ENCODE measurements around the gene MTMR10.

The MTMR10 gene

DNA sequence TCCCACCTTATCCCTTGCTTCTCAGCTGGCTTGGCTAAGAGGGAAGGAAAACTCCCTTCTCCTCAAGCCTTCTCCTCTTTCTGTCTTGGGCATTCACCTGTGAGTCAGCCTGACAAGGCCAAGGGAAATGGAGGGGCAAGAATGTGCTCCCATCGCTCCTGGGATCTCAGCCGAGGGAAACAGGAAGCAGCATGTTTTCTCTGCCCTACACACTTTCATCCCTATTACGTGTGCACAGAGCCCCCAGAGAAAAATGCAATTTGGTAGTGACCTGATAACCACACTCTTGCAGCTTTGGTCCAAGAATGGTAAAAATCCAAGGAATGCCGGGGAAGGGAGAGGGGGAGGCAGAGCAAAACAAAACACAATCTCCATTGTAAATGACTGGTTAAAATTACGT is 32.9 kb upstream of the MTMR10 start:
- TF ChIP-seq GATA3 (IDR thresholded peaks at IDR 0.05; ENCODE audit: low read depth, low read length): no peak
- TF ChIP-seq GATA2 (IDR thresholded peaks at IDR 0.05; ENCODE audit: low read depth, low read length): no peak

- TF ChIP-seq GATA2 (IDR thresholded peaks at IDR 0.05; ENCODE audit: low read depth, low read length) (no peak), GATA3 (IDR thresholded peaks at IDR 0.05; ENCODE audit: low read depth, low read length) (no peak)
Measured at GRCh38 chr15:31023841-31024240, 32.4 kb upstream of the MTMR10 start.

GRCh38 chr15:31021067-31021665 is 29.7 kb upstream of the MTMR10 start:
- TF ChIP-seq GATA3 (IDR thresholded peaks at IDR 0.05; ENCODE audit: low read depth, low read length) (no peak), GATA2 (IDR thresholded peaks at IDR 0.05; ENCODE audit: low read depth, low read length) (no peak)

DNA sequence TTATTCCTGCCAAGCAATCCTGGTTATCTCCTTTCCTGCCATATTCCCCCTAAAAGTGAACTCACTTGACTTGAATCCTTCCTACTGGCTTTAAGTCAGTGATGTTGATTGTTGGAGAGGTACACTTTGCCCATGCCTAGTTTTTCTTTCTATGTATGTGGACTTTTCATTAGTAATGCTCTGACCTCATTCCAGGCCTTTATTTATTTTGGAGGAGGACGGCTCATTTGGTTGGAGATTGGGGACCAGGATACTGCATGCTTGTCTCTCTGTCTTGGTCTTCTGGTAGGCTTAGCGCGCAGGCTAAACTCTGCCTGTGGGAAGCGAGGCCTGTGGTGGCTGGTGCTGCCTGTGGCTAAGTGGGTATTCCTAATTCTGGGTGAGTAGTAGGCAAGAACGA is 29.1 kb upstream of the MTMR10 start:
- no peak for TF ChIP-seq GATA2 (IDR thresholded peaks at IDR 0.05; ENCODE audit: low read depth, low read length)
- TF ChIP-seq GATA3 (IDR thresholded peaks at IDR 0.05; ENCODE audit: low read depth, low read length): no peak

GRCh38 chr15:31019986-31020385 is 28.6 kb upstream of the MTMR10 start:
- no peak for TF ChIP-seq GATA2 (IDR thresholded peaks at IDR 0.05; ENCODE audit: low read depth, low read length)
- no peak for TF ChIP-seq GATA3 (IDR thresholded peaks at IDR 0.05; ENCODE audit: low read depth, low read length)

DNA sequence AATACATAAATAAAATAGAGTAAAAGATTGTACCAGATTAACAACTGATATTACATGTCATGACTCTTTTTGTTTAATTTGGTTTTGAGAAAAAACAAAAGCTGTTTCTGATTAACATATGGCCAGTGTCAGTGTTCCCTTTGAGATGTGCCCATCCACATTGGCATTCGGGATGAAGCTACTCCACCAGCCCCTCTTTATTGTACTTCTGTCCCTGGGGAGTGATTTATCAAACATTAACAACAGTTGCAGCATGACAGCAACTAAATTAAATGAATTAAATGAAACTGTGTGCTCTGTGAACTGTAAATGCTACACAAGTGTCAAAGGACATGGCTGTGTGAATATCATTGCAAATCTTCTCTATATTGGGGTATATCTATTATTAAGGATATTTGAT is 25.9 kb upstream of the MTMR10 start:
- no peak for TF ChIP-seq GATA2 (IDR thresholded peaks at IDR 0.05; ENCODE audit: low read depth, low read length)

DNA sequence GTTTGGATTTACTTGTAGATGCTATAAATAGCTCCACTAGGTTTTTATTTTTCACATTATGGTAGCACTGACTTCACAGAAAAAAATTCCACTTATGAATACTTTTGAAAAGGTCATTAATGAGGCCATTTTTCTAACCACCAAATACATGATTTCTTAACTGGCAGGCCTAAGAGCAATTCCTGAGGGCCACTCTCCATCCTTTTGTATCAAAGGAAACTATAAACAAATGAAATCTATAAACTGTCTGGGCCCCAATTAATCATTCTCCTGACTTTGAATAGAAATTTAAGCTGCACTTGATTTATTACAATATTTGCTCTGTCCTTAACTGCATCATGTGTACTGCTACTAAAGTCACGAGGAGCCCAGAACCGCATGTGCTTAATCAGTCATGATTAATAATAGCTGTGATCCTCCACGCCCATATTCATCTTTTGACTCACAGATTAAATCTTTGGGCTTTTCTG is 25.1 kb upstream of the MTMR10 start:
- TF ChIP-seq GATA3 (IDR thresholded peaks at IDR 0.05; ENCODE audit: low read depth, low read length) (no peak), GATA2 (IDR thresholded peaks at IDR 0.05; ENCODE audit: low read depth, low read length) (no peak)

DNA sequence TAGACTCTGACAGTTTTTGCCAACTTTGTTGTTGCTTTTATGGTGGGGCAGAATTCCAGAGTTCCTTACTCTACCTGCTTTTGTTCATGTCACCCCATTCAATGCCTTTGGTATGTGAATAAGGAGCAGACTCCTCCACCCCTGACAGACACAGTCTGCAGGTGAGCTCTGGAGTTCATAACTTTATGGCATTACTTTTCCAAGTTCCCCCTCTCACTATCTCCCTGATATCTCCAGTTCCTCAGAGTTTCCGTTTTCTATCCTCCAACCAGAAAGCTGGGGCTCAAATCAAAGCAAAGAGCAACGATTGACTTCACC is 23.1 kb upstream of the MTMR10 start:
- TF ChIP-seq GATA3 (IDR thresholded peaks at IDR 0.05; ENCODE audit: low read depth, low read length) (no peak), GATA2 (IDR thresholded peaks at IDR 0.05; ENCODE audit: low read depth, low read length) (no peak)

- TF ChIP-seq GATA2 (IDR thresholded peaks at IDR 0.05; ENCODE audit: low read depth, low read length) (no peak), GATA3 (IDR thresholded peaks at IDR 0.05; ENCODE audit: low read depth, low read length) (no peak)
Measured at GRCh38 chr15:31013863-31014607, 22.6 kb upstream of the MTMR10 start.

- TF ChIP-seq GATA2 (IDR thresholded peaks at IDR 0.05; ENCODE audit: low read depth, low read length) (no peak), GATA3 (IDR thresholded peaks at IDR 0.05; ENCODE audit: low read depth, low read length) (no peak)
Measured at GRCh38 chr15:31012455-31012854, 21.0 kb upstream of the MTMR10 start.

DNA sequence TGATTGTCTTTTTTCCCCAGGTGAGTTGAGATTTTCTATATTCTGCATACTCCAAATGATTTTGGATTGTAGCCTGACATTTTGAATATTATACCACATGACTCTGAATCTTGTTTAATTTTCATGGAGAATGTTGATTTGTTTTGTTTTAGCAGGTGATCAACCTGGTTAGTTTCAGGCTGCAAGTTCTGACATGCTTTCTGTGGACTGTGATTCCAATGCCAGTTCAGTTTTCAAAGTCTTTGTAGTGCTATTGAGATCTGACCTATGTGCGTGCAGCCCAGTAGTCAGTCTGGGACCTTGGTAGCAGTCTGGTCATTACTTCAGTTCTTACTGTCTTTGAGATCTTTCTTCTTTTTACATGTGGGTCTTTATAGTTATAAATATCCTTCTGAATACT is 18.6 kb upstream of the MTMR10 start:
- TF ChIP-seq GATA3 (IDR thresholded peaks at IDR 0.05; ENCODE audit: low read depth, low read length) (no peak), GATA2 (IDR thresholded peaks at IDR 0.05; ENCODE audit: low read depth, low read length) (no peak)

DNA sequence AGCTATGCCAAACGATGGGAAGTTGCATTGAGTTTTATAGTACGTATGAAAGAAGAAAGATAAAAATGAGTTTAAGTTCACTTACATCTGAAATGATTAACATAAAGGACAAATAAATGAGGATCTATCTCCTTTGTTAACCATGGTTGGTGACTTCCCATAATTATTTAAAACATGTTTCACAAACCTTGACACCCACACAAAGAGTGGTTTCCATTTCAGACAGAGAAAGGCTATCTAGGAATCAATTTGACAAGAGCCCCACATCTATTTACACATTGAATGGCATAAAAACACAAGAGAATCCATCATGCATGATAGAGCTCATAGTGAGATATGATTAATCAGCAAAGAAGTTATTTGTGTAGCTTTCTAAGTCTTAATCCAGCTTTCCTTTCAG is 14.2 kb upstream of the MTMR10 start:
- TF ChIP-seq GATA3 (IDR thresholded peaks at IDR 0.05; ENCODE audit: low read depth, low read length) (no peak), GATA2 (IDR thresholded peaks at IDR 0.05; ENCODE audit: low read depth, low read length) (no peak)

- TF ChIP-seq GATA3 (IDR thresholded peaks at IDR 0.05; ENCODE audit: low read depth, low read length) (no peak), GATA2 (IDR thresholded peaks at IDR 0.05; ENCODE audit: low read depth, low read length) (no peak)
Measured at GRCh38 chr15:31004220-31004733, 12.8 kb upstream of the MTMR10 start.

DNA sequence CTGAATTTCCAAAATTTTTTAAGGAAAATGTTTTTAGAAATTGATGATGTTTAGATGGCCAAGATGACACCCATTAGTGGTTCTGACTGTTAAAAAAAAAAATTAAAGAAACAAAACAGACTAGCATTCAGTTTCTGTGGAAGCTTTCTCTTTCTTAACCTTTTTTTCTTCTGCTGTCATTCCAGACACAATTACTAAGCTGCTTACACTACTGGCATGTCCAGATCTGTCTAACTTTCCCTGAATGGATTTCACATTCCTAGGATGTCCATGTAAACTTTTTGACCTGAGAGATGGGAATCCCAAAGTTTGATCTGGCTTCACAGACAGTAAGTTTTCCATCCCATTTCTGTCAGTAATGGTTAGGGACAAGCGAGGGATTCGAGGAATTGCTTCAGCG is 10.3 kb upstream of the MTMR10 start:
- no peak for TF ChIP-seq GATA2 (IDR thresholded peaks at IDR 0.05; ENCODE audit: low read depth, low read length)
- TF ChIP-seq GATA3 (IDR thresholded peaks at IDR 0.05; ENCODE audit: low read depth, low read length): no peak

GRCh38 chr15:30999729-31000128 is 8.3 kb upstream of the MTMR10 start:
- no peak for TF ChIP-seq GATA3 (IDR thresholded peaks at IDR 0.05; ENCODE audit: low read depth, low read length)
- TF ChIP-seq GATA2 (IDR thresholded peaks at IDR 0.05; ENCODE audit: low read depth, low read length): no peak
